Testis (tissue), 2 donors: ENCODE results near the gene COL4A2.

Experiments
- CTCF ChIP-seq, 3 experiments: fragments of 450-650 bp in 2 of 3; fragments of 200-600 bp in 1 of 3; sonication (generic) in 1 of 3; IDR thresholded peaks; one replicate each; pipeline ENCODE4 v1.5.1; 2016 to 2019; ENCODE audit warnings: antibody characterized with exemption in 3 of 3, mild to moderate bottlenecking in 2 of 3, moderate library complexity in 1 of 3
- POLR2A ChIP-seq: fragments of 450-650 bp; IDR thresholded peaks from one replicate; pipeline ENCODE4 v1.6.1; 2017; ENCODE audit warnings: antibody characterized with exemption, mild to moderate bottlenecking, moderate library complexity

- TF ChIP-seq CTCF (IDR thresholded peaks at IDR 0.05) (no peak), POLR2A (no peak)
Measured at GRCh38 chr13:110421696-110422385, 114.8 kb downstream of the COL4A2 start.
